Osteoblast (primary cell): Measurements from ENCODE around the gene SGTA. TPM values are rescaled to one million over a fixed set of nuclear protein-coding genes. Genes with fewer than 3 reads are reported as not detected.
"Not testable (repeated sequence)": the region's sequence is repeated elsewhere in the genome, so short reads cannot be mapped to it uniquely, and the experiment has no call there.

Experiments used
- DNase-seq: peaks from one replicate; pipeline ENCODE4 v3.0.0; 2011; ENCODE audit warnings: low spot score, mixed read lengths; ENCODE audit not compliant: insufficient read length; ENCODE audit errors: missing footprints
- H2AFZ ChIP-seq: 2 replicates; pipeline ENCODE4 v1.6.0; 2011; ENCODE audit warnings: mild to moderate bottlenecking, low read length
- H3K27ac ChIP-seq: 2 replicates; pipeline ENCODE4 v1.5.1; 2011; ENCODE audit warnings: mild to moderate bottlenecking, low read depth, low read length, moderate library complexity
- H3K27me3 ChIP-seq: 2 replicates; pipeline ENCODE4 v1.6.0; 2012; ENCODE audit warnings: mild to moderate bottlenecking, control low read depth, inconsistent platforms, low read length, moderate library complexity; ENCODE audit not compliant: insufficient read depth
- H3K36me3 ChIP-seq: 2 replicates; pipeline ENCODE4 v1.5.1; 2011; ENCODE audit warnings: mild to moderate bottlenecking, low read length, control low read depth, moderate library complexity; ENCODE audit not compliant: insufficient read depth
- H3K4me1 ChIP-seq: 2 replicates; pipeline ENCODE4 v1.5.1; 2011; ENCODE audit warnings: mild to moderate bottlenecking, low read length, control low read depth, moderate library complexity; ENCODE audit not compliant: insufficient read depth
- H3K4me2 ChIP-seq: 2 replicates; pipeline ENCODE4 v1.6.0; 2011; ENCODE audit warnings: mild to moderate bottlenecking, low read length; ENCODE audit not compliant: insufficient read depth
- H3K4me3 ChIP-seq: fragments of 200-600 bp; sonication (generic); 3 replicates; pipeline ENCODE4 v1.5.1; 2012; ENCODE audit warnings: mild to moderate bottlenecking, low read length, inconsistent platforms; ENCODE audit not compliant: insufficient read depth
- H3K79me2 ChIP-seq: 2 replicates; pipeline ENCODE4 v1.6.0; 2012; ENCODE audit warnings: mild to moderate bottlenecking, low read length, control low read depth, inconsistent platforms; ENCODE audit not compliant: insufficient read depth
- H3K9me3 ChIP-seq: 2 replicates; pipeline ENCODE4 v1.5.1; 2011; ENCODE audit warnings: low read depth, low read length, control low read depth
- H4K20me1 ChIP-seq: 2 replicates; pipeline ENCODE4 v1.6.0; 2012; ENCODE audit warnings: mild to moderate bottlenecking, low read length, control low read depth; ENCODE audit not compliant: insufficient read depth
- total RNA-seq: library from RNA; depleted of rRNA; stranded (reverse); fragments of >200 nt; gene quantifications from 2 replicates; pipeline ENCODE4 v1.2.3, GENCODE V29; 2012
- TF ChIP-seq, protein P1 (sequence below): IDR thresholded peaks from 2 replicates; pipeline ENCODE4 v1.5.1; 2011; ENCODE audit warnings: mild to moderate bottlenecking, low read depth, low read length, moderate library complexity; ENCODE audit errors: extremely low read depth

SGTA gene
- total RNA-seq, 1 donor = 38.7 TPM

- no peak overlapping the region for H2AFZ ChIP-seq
- H3K79me2 ChIP-seq = no peaks in the 10 kb centered on the region
- no peaks in the 10 kb centered on the region for H3K27me3 ChIP-seq
- H3K4me3 ChIP-seq = no peak overlapping the region
- TF ChIP-seq, protein P1, sequence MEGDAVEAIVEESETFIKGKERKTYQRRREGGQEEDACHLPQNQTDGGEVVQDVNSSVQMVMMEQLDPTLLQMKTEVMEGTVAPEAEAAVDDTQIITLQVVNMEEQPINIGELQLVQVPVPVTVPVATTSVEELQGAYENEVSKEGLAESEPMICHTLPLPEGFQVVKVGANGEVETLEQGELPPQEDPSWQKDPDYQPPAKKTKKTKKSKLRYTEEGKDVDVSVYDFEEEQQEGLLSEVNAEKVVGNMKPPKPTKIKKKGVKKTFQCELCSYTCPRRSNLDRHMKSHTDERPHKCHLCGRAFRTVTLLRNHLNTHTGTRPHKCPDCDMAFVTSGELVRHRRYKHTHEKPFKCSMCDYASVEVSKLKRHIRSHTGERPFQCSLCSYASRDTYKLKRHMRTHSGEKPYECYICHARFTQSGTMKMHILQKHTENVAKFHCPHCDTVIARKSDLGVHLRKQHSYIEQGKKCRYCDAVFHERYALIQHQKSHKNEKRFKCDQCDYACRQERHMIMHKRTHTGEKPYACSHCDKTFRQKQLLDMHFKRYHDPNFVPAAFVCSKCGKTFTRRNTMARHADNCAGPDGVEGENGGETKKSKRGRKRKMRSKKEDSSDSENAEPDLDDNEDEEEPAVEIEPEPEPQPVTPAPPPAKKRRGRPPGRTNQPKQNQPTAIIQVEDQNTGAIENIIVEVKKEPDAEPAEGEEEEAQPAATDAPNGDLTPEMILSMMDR = no peak
- H3K4me1 ChIP-seq = no peaks in the 10 kb centered on the region
- peaks cover 30% of the 10 kb centered on the region for H3K36me3 ChIP-seq
- no peak overlapping the region for H3K4me2 ChIP-seq
- no peak overlapping the region for H3K27ac ChIP-seq
- H4K20me1 ChIP-seq = peaks cover 4% of the 10 kb centered on the region
- DNase-seq = peak; percentile 78
- H3K9me3 ChIP-seq = no peaks in the 10 kb centered on the region
Measured at GRCh38 chr19:2795827-2796658, 13.0 kb upstream of the SGTA start.

GRCh38 chr19:2793577-2793976, 10.5 kb upstream of the SGTA start:
- no peak overlapping the region for H2AFZ ChIP-seq
- H3K79me2 ChIP-seq = peaks cover 13% of the 10 kb centered on the region
- TF ChIP-seq, protein P1 = no peak
- H3K27ac ChIP-seq = no peak overlapping the region
- H3K27me3 ChIP-seq = no peaks in the 10 kb centered on the region
- H3K4me1 ChIP-seq = no peaks in the 10 kb centered on the region
- H3K9me3 ChIP-seq = no peaks in the 10 kb centered on the region
- no peak for DNase-seq
- no peak overlapping the region for H3K4me2 ChIP-seq
- peaks cover 25% of the 10 kb centered on the region for H3K36me3 ChIP-seq
- H3K4me3 ChIP-seq = no peak overlapping the region
- peaks cover 2% of the 10 kb centered on the region for H4K20me1 ChIP-seq

GRCh38 chr19:2793126-2793525, 10.1 kb upstream of the SGTA start:
- H3K36me3 ChIP-seq = peaks cover 22% of the 10 kb centered on the region
- H3K27ac ChIP-seq = no peak overlapping the region
- H3K4me1 ChIP-seq = no peaks in the 10 kb centered on the region
- H3K27me3 ChIP-seq = no peaks in the 10 kb centered on the region
- no peaks in the 10 kb centered on the region for H4K20me1 ChIP-seq
- H3K79me2 ChIP-seq = peaks cover 18% of the 10 kb centered on the region
- no peak overlapping the region for H2AFZ ChIP-seq
- H3K9me3 ChIP-seq = no peaks in the 10 kb centered on the region
- DNase-seq = no peak
- no peak overlapping the region for H3K4me2 ChIP-seq
- TF ChIP-seq, protein P1 = no peak
- H3K4me3 ChIP-seq = no peak overlapping the region

DNA sequence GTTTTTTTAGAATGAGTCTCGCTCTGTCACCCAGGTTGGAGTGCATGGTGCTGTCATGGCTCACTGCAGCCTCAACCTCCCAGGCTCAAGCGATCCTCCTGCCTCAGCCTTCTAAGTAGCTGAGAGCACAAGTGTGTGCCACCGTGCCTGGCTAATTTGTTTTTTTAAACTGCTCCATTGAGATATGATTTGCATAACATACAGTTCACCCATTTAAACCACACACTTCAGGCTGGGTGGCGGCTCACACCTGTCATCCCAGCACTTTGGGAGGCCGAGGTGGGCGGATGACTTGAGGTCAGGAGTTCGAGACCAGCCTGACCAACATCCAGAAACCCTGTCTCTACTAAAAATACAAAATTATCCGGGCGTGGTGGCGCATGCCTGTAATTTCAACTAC, 9.6 kb upstream of the SGTA start:
- not testable (repeated sequence) for H3K27me3 ChIP-seq, H3K9me3 ChIP-seq, H3K4me3 ChIP-seq, DNase-seq, H4K20me1 ChIP-seq, H3K4me1 ChIP-seq, H3K27ac ChIP-seq, H3K4me2 ChIP-seq, H2AFZ ChIP-seq
- H3K36me3 ChIP-seq = peaks cover 23% of the 10 kb centered on the region
- H3K79me2 ChIP-seq = peaks cover 22% of the 10 kb centered on the region
